GM12878 (cell line): Measurements from ENCODE around the gene IER5. TPM values are rescaled to one million over a fixed set of nuclear protein-coding genes. Genes with fewer than 3 reads are reported as not detected.

Source experiments
- ASH2L ChIP-seq: fragments of 300-600, 200-600 bp; sonication (generic); IDR thresholded peaks from 2 replicates; pipeline ENCODE4 v1.6.1; 2017; ENCODE audit warnings: low read depth, mild to moderate bottlenecking, borderline replicate concordance
- DPF2 ChIP-seq: fragments of 450-650 bp; IDR thresholded peaks from 2 replicates; pipeline ENCODE4 v1.6.1; 2017; ENCODE audit warnings: mild to moderate bottlenecking
- ETV6 ChIP-seq, 2 experiments: fragments of 450-650 bp in 1 of 2; IDR thresholded peaks in 1 of 2; conservative IDR thresholded peaks in 1 of 2; 2 replicates each; pipeline ENCODE4 v1.6.1; 2014; ENCODE audit warnings: antibody characterized with exemption in 1 of 2, borderline replicate concordance in 1 of 2, low read depth in 1 of 2, mild to moderate bottlenecking in 1 of 2, moderate library complexity in 1 of 2
- GABPA ChIP-seq: IDR thresholded peaks from 2 replicates; pipeline ENCODE4 v1.6.1; 2014; ENCODE audit warnings: antibody characterized with exemption, low read depth, mild to moderate bottlenecking, inconsistent platforms
- HDAC2 ChIP-seq: fragments of 200-600 bp; sonication (generic); IDR thresholded peaks from 2 replicates; pipeline ENCODE4 v1.6.1; 2017
- IKZF2 ChIP-seq, 2 experiments: fragments of 450-650 bp; IDR thresholded peaks; 2 replicates each; pipeline ENCODE4 v1.6.1; 2017; ENCODE audit warnings: mild to moderate bottlenecking in 2 of 2, moderate library complexity in 2 of 2
- MYB ChIP-seq: fragments of 150-350 bp; IDR thresholded peaks from 2 replicates; pipeline ENCODE4 v1.6.1; 2014; ENCODE audit warnings: mild to moderate bottlenecking, low read depth, low read length, borderline replicate concordance
- MYC ChIP-seq: IDR thresholded peaks from 2 replicates; pipeline ENCODE4 v1.6.1; 2011; ENCODE audit warnings: mild to moderate bottlenecking, low read length, moderate library complexity, inconsistent platforms; ENCODE audit not compliant: insufficient read depth, insufficient replicate concordance, insufficient read length, severe bottlenecking
- NR2C2 ChIP-seq: IDR thresholded peaks from 2 replicates; pipeline ENCODE4 v1.6.1; 2011; ENCODE audit warnings: borderline replicate concordance, low read depth; ENCODE audit not compliant: control insufficient read depth, insufficient read length
- SIN3A ChIP-seq: IDR thresholded peaks from 2 replicates; pipeline ENCODE4 v1.6.1; 2012; ENCODE audit warnings: low read depth, low read length, improper control_type of control experiment
- SMAD1 ChIP-seq: fragments of 450-650 bp; IDR thresholded peaks from 2 replicates; pipeline ENCODE4 v1.6.1; 2018; ENCODE audit warnings: mild to moderate bottlenecking, low read depth; ENCODE audit not compliant: partially characterized antibody
- SMARCA5 ChIP-seq: fragments of 450-650 bp; IDR thresholded peaks from 2 replicates; pipeline ENCODE4 v1.6.1; 2017; ENCODE audit warnings: mild to moderate bottlenecking
- SMC3 ChIP-seq: IDR thresholded peaks from 2 replicates; pipeline ENCODE4 v1.6.1; 2011; ENCODE audit warnings: low read length, improper control_type of control experiment, borderline replicate concordance
- SPI1 ChIP-seq: IDR thresholded peaks from 2 replicates; pipeline ENCODE4 v1.6.1; 2011; ENCODE audit warnings: low read depth, mild to moderate bottlenecking, low read length, moderate library complexity, borderline replicate concordance; ENCODE audit not compliant: insufficient read depth
- TAF1 ChIP-seq: IDR thresholded peaks from 2 replicates; pipeline ENCODE4 v1.6.1; 2011; ENCODE audit warnings: mild to moderate bottlenecking, low read depth, low read length, borderline replicate concordance
- TARDBP ChIP-seq: IDR thresholded peaks from 2 replicates; pipeline ENCODE4 v1.6.1; 2016; ENCODE audit warnings: borderline replicate concordance
- TCF3 ChIP-seq: IDR thresholded peaks from 2 replicates; pipeline ENCODE4 v1.6.1; 2012; ENCODE audit warnings: low read depth, mild to moderate bottlenecking, low read length, borderline replicate concordance; ENCODE audit not compliant: insufficient read depth
- TCF7 ChIP-seq: IDR thresholded peaks from 2 replicates; pipeline ENCODE4 v1.6.1; 2014; ENCODE audit warnings: antibody characterized with exemption, borderline replicate concordance
- ZNF24 ChIP-seq: fragments of 450-650 bp; IDR thresholded peaks from 2 replicates; pipeline ENCODE4 v1.6.1; 2017; ENCODE audit warnings: antibody characterized with exemption, mild to moderate bottlenecking
- polyA plus RNA-seq, 11 experiments: library from polyadenylated mRNA; depleted of rRNA in 4 of 11; unstranded in 6 of 11; stranded (reverse) in 5 of 11; fragments of >200 nt; fragmentation: Nextera tagmentation in 4 of 11; fragmentation: Illumina TruSeq in 1 of 11; extraction: Ambion mirVana in 4 of 11; extraction: Trizol in 1 of 11; gene quantifications; 1 replicate in 1 of 11; 2 replicates in 10 of 11; pipeline versions ENCODE4 v1.2.1 to v1.2.3, GENCODE V29; 2011 to 2016; ENCODE audit warnings: inconsistent platforms in 2 of 11, missing spikeins in 2 of 11, low read depth in 1 of 11
- total RNA-seq, 4 experiments: library from RNA; depleted of rRNA in 3 of 4; stranded (reverse); fragments of >200 nt in 3 of 4; fragmentation: Illumina TruSeq in 1 of 4; extraction: Trizol in 1 of 4; gene quantifications; 2 replicates each; pipeline versions ENCODE4 v1.2.1 to v1.2.3, GENCODE V29; 2013 to 2021
- TF ChIP-seq, protein P1 (sequence below): IDR thresholded peaks from 2 replicates; pipeline ENCODE4 v1.6.1; 2012; ENCODE audit warnings: improper control_type of control experiment, low read depth, low read length; ENCODE audit not compliant: insufficient replicate concordance
- TF ChIP-seq, protein P2 (sequence below): IDR thresholded peaks from 2 replicates; pipeline ENCODE4 v1.6.1; 2012; ENCODE audit warnings: mild to moderate bottlenecking, low read depth, low read length

Gene IER5
- total and polyA plus RNA-seq, 10 of the 15 experiments (the other 5 are each of a cell fraction or from before 2014, with no cell fraction given): 4.3 to 75.2 (median 30.5) TPM

DNA sequence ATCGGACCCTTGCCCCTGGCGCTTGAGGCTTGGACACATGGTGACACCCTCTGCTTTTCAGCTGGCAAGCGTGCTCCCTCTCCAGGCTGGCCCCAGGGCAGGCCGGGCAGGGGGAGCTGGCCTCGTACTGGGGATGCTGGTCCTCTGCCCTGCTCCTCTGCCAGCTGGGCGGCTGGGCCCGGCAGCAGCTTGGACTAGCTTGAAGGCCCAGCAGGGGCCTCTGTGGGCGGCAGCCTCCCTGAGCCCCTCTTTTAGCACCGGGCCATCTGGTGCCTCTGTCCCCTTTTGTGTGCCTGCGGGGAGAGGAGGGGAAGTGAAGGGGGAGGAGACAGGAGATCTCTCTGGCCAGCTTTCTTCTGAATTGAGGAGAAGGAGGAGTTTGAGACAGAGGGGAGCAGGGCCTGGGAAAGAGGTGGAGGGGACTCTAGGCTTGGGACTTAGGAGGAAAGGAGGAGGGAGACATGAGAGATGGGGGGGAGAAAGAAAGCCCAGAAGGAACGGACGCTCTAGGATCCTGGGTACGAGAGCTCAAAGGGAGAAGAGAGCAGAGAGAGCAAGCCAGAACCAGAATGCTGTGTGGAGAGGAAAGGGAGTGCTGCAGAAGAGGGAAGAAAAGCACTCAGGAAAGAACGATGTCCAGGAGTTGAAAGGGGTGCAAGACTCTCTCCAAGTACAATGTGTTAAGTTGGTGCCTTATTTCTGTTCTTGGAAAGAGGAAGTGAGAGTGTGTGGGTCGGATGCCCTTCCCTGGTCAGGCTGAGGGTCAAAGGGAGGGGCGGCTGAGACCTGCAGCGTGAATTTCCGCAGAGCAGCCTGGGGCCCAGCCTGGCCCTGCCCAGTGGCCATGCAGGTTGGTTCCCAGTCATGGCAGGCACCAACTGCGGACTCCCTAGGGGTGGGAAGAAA, 40.3 kb downstream of the IER5 start (continued):
- TF ChIP-seq DPF2 (peak; percentile 98), TCF7 (no peak), ETV6 (conservative IDR thresholded peaks at IDR 0.05 in 1 of 2, IDR thresholded peaks at IDR 0.05 in 1 of 2; ENCODE audit: borderline replicate concordance in 1 of 2, low read depth in 1 of 2) (peak in 1 of 2 experiments; percentile 69; a peak in 1 of 4 replicates), SIN3A (no peak), HDAC2 (no peak), ASH2L (no peak), SMAD1 (peak; percentile 37), TAF1 (no peak), NR2C2 (no peak), GABPA (no peak), TARDBP (no peak), MYB (no peak), TCF3 (0 out of 2 replicates have a peak, but pooled peaks have one; percentile 36), SPI1 (peak; percentile 100), SMARCA5 (no peak; the same call in 1 of the 2 replicates), SMC3 (no peak), ZNF24 (no peak; the same call in 1 of the 2 replicates), MYC (no peak), IKZF2 (IDR thresholded peaks at IDR 0.05) (peak; percentile 96 to 97)
- TF ChIP-seq, protein P1, sequence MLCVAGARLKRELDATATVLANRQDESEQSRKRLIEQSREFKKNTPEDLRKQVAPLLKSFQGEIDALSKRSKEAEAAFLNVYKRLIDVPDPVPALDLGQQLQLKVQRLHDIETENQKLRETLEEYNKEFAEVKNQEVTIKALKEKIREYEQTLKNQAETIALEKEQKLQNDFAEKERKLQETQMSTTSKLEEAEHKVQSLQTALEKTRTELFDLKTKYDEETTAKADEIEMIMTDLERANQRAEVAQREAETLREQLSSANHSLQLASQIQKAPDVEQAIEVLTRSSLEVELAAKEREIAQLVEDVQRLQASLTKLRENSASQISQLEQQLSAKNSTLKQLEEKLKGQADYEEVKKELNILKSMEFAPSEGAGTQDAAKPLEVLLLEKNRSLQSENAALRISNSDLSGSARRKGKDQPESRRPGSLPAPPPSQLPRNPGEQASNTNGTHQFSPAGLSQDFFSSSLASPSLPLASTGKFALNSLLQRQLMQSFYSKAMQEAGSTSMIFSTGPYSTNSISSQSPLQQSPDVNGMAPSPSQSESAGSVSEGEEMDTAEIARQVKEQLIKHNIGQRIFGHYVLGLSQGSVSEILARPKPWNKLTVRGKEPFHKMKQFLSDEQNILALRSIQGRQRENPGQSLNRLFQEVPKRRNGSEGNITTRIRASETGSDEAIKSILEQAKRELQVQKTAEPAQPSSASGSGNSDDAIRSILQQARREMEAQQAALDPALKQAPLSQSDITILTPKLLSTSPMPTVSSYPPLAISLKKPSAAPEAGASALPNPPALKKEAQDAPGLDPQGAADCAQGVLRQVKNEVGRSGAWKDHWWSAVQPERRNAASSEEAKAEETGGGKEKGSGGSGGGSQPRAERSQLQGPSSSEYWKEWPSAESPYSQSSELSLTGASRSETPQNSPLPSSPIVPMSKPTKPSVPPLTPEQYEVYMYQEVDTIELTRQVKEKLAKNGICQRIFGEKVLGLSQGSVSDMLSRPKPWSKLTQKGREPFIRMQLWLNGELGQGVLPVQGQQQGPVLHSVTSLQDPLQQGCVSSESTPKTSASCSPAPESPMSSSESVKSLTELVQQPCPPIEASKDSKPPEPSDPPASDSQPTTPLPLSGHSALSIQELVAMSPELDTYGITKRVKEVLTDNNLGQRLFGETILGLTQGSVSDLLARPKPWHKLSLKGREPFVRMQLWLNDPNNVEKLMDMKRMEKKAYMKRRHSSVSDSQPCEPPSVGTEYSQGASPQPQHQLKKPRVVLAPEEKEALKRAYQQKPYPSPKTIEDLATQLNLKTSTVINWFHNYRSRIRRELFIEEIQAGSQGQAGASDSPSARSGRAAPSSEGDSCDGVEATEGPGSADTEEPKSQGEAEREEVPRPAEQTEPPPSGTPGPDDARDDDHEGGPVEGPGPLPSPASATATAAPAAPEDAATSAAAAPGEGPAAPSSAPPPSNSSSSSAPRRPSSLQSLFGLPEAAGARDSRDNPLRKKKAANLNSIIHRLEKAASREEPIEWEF: no peak
- TF ChIP-seq, protein P2, sequence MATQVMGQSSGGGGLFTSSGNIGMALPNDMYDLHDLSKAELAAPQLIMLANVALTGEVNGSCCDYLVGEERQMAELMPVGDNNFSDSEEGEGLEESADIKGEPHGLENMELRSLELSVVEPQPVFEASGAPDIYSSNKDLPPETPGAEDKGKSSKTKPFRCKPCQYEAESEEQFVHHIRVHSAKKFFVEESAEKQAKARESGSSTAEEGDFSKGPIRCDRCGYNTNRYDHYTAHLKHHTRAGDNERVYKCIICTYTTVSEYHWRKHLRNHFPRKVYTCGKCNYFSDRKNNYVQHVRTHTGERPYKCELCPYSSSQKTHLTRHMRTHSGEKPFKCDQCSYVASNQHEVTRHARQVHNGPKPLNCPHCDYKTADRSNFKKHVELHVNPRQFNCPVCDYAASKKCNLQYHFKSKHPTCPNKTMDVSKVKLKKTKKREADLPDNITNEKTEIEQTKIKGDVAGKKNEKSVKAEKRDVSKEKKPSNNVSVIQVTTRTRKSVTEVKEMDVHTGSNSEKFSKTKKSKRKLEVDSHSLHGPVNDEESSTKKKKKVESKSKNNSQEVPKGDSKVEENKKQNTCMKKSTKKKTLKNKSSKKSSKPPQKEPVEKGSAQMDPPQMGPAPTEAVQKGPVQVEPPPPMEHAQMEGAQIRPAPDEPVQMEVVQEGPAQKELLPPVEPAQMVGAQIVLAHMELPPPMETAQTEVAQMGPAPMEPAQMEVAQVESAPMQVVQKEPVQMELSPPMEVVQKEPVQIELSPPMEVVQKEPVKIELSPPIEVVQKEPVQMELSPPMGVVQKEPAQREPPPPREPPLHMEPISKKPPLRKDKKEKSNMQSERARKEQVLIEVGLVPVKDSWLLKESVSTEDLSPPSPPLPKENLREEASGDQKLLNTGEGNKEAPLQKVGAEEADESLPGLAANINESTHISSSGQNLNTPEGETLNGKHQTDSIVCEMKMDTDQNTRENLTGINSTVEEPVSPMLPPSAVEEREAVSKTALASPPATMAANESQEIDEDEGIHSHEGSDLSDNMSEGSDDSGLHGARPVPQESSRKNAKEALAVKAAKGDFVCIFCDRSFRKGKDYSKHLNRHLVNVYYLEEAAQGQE: no peak
